Measurements from ENCODE around the gene ZSWIM2.
"Not testable (repeated sequence)": the region's sequence is repeated elsewhere in the genome, so short reads cannot be mapped to it uniquely, and the experiment has no call there.

ZSWIM2 gene, protein sequence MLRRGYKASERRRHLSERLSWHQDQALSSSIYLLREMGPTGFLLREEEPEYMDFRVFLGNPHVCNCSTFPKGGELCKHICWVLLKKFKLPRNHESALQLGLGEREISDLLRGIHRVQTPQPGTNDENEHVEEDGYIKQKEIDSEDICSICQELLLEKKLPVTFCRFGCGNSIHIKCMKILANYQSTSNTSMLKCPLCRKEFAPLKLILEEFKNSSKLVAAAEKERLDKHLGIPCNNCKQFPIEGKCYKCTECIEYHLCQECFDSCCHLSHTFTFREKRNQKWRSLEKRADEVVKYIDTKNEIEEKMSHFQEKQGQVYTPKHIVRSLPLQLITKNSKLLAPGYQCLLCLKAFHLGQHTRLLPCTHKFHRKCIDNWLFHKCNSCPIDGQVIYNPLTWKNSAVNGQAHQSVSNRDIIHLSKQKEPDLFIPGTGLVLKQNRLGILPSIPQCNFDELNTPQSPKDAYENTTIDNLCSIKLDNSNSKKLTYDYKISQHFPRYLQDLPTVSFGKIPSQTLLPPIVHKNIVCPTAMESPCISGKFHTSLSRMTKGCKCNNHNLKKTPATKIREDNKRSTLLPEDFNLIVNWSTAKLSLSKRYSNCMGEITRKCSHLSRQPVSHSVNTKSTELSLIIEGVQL

GRCh38 chr2:186848873-186849578 is at the start of gene ZSWIM2:
Gene ZSWIM2, minus strand, starts transcription at chr2:186849170. Its CDS starts 40 bp downstream, at chr2:186849130.
- in situ Hi-C loops (cut with HindIII; ENCODE audit: low pct_unique_long_range_greater_than_20kb, low sequenced_read_pairs), result no loop called here
- no peak for DNase-seq (ENCODE audit: low read depth in 1 of 2, low spot score in 1 of 2)
- no peak for TF ChIP-seq JUND (IDR thresholded peaks at IDR 0.05; ENCODE audit: low read depth)

DNA sequence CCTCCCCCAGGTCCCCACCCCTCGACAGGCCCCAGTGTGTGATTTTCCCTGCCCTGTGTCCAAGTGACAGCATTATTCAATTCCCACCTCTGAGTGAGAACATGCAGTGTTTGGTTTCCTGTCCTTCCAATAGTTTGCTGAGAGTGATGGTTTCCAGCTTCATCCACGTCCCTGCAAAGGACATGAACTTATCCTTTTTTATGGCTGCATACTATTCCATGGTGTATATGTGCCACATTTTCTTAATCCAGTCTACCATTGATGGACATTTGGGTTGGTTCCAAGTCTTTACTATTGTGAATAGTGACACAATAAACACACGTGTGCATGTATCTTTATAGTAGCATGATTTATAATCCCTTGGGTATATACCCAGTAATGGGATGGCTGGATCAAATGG is 47.2 kb upstream of the ZSWIM2 start:
- DNase-seq (ENCODE audit: low read depth in 1 of 2, low spot score in 1 of 2); in situ Hi-C loops (cut with HindIII; ENCODE audit: low pct_unique_long_range_greater_than_20kb, low sequenced_read_pairs): not testable (repeated sequence)

- no peak for TF ChIP-seq JUND (IDR thresholded peaks at IDR 0.05; ENCODE audit: low read depth)
- peak in 1 of 2 experiments; percentile 54 for DNase-seq (ENCODE audit: low read depth in 1 of 2, low spot score in 1 of 2)
- in situ Hi-C loops (cut with HindIII; ENCODE audit: low pct_unique_long_range_greater_than_20kb, low sequenced_read_pairs), result no loop called here
Observed at GRCh38 chr2:186895451-186895850, 46.5 kb upstream of the ZSWIM2 start.

DNA sequence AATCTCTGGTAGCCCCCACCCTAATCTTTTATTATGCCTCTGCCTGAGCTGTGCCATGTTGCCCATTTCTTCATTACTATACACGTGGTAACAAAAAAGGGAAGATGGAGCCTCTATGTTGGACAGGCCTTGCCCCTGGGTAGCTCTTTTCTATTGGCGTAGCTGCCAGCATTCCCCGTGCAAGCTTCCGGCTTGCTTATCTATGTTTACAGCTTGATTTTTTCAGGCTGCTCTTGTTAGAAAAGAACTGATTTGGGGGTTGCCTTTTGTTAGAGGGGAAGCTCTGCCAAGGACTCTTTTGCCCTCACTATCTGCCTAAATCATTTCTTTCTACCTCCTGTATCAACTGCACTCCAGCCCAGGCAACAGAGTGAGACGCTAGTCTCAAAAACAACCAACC is 45.5 kb upstream of the ZSWIM2 start:
- TF ChIP-seq JUND (IDR thresholded peaks at IDR 0.05; ENCODE audit: low read depth), result no peak
- in situ Hi-C loops (cut with HindIII; ENCODE audit: low pct_unique_long_range_greater_than_20kb, low sequenced_read_pairs), result no loop called here
- DNase-seq (ENCODE audit: low read depth in 1 of 2, low spot score in 1 of 2), result no peak

DNA sequence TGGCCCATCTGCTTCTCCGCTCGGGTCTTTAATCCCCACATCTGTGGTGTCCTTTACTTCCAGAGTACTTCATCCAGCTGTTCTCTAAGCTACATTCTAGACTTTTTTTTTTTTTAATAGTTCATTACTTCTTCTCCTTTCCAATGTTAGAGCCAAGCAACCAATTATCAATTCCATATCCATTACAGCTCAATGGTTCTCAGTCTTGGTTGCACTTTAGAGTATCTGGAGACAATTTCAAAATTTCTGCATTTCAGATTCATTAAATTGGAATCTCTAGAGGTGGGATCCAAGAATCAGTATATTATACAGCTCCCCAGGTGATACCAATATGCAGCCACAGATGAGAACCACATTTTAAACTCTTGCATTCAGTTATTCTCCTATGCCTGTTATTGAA is 43.9 kb upstream of the ZSWIM2 start:
- in situ Hi-C loops (cut with HindIII; ENCODE audit: low pct_unique_long_range_greater_than_20kb, low sequenced_read_pairs), result no loop called here
- TF ChIP-seq JUND (IDR thresholded peaks at IDR 0.05; ENCODE audit: low read depth), result no peak
- no peak for DNase-seq (ENCODE audit: low read depth in 1 of 2, low spot score in 1 of 2)

- in situ Hi-C loops (cut with HindIII; ENCODE audit: low pct_unique_long_range_greater_than_20kb, low sequenced_read_pairs), result no loop called here
- DNase-seq (ENCODE audit: low read depth in 1 of 2, low spot score in 1 of 2), result no peak
- no peak for TF ChIP-seq JUND (IDR thresholded peaks at IDR 0.05; ENCODE audit: low read depth)
Observed at GRCh38 chr2:186891185-186891621, 42.2 kb upstream of the ZSWIM2 start.

DNA sequence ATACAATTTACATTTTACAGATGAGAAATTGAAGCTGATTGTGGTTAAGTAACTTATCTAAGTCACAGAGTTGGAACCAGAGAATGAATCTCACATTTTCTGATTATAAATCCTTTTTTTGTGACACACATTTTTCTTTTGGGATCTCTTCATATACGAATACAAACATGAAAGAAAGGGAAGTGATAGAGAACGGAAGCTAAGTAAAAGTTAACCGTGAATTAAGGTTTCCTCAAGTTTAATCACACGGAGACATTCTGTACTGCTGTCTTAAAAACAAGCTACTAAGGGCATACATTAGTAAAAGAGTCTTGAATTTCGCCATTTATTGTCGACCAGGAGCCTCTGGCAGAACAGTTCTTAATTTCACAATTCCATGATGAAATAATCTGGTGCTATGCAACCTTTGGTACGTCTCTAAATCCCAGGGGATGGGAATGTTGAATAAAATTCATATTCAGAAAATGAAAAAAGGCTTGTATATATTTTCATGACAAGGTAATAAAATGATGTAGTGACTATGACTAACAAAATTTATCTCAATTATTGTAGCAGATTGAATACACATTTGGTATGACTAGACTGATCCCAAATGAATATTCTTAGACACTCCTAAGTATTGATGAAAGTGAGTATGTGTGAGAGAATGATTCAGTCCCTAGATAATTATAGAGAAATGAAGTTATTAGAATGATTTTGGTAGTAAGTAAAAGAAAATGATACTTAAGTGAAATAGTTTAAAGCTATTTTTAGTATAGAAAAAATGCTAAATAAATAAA is 40.3 kb upstream of the ZSWIM2 start:
- in situ Hi-C loops (cut with HindIII; ENCODE audit: low pct_unique_long_range_greater_than_20kb, low sequenced_read_pairs), result no loop called here
- DNase-seq (ENCODE audit: low read depth in 1 of 2, low spot score in 1 of 2), result no peak
- TF ChIP-seq JUND (IDR thresholded peaks at IDR 0.05; ENCODE audit: low read depth), result no peak

DNA sequence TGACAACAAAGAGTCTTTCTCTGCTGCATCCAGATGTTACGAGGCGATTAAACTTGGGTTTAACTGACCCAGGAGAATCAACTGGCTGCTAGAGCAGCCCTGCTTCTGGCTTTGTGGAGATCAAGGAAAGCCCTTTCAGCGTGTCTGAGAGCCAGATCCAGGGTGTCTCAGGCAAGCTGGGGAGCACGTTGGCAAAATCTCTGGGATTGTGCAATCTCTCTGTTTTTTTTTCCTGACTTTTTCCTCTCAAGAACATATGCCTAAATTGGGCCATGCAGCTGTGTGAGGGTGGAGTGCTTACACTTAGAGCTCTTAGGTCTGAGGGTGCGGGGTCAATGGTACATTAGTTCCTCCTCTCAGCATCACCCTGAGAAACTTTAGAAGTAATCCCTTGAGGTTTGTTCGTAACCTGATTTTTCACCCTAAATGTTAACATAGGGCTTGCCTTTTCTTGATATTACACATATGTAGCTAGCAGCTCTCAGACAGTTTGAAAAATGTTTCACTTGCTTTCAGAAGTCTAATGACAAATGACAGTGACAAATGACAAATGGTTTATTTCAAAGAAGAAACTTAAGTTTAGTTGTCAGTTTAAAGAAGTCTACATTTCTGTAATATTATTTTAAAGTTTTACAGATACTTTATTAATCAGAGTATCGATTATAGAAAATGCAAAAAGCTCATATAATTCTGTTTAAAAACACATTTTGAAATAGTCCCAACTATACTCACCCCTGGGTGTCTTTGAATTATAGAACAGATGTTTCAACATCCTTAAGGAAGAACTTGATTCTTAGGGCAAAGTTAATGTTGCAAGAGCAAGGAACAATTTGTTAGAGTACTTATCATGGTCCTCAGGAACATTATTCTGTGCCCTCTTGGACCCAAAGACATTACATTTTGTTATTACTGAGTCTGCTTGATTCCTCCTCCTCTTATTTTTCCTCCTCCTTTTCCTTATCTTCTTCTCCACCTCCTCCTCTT is 38.4 kb upstream of the ZSWIM2 start:
- in situ Hi-C loops (cut with HindIII; ENCODE audit: low pct_unique_long_range_greater_than_20kb, low sequenced_read_pairs), result no loop called here
- DNase-seq (ENCODE audit: low read depth in 1 of 2, low spot score in 1 of 2), result no peak
- no peak for TF ChIP-seq JUND (IDR thresholded peaks at IDR 0.05; ENCODE audit: low read depth)

GRCh38 chr2:186884587-186884986 is 35.6 kb upstream of the ZSWIM2 start:
- no peak for DNase-seq (ENCODE audit: low read depth in 1 of 2, low spot score in 1 of 2)
- in situ Hi-C loops (cut with HindIII; ENCODE audit: low pct_unique_long_range_greater_than_20kb, low sequenced_read_pairs), result no loop called here
- TF ChIP-seq JUND (IDR thresholded peaks at IDR 0.05; ENCODE audit: low read depth), result no peak

- in situ Hi-C loops (cut with HindIII; ENCODE audit: low pct_unique_long_range_greater_than_20kb, low sequenced_read_pairs), result no loop called here
- TF ChIP-seq JUND (IDR thresholded peaks at IDR 0.05; ENCODE audit: low read depth), result no peak
- no peak for DNase-seq (ENCODE audit: low read depth in 1 of 2, low spot score in 1 of 2)
Observed at GRCh38 chr2:186883666-186884065, 34.7 kb upstream of the ZSWIM2 start.

DNA sequence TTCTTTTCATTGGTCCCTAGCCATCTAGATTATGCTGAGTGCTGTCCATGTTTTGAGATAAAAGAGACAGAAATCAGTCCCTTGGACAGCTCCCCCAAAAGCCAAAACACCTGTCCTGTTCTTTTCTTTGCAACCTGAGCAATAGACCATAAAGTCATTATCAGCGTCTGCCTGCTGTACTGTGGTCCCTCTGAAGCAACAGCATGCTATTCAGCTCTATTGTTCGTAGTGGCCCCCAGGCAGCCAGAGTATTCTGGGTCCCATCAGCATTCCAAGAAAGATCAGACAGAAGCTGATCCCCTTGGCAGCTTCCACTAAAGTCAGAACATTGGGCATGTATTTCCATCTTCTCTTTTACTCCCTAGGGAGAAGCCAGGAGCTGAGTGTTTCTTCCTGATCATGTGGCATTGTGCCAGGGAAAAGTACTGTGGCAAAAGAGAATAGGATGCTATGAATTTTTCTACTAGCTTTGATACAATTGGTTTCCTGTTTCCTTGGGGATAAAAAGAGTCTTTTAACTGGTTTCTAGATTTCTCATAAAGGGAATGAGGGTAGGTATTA is 33.6 kb upstream of the ZSWIM2 start:
- in situ Hi-C loops (cut with HindIII; ENCODE audit: low pct_unique_long_range_greater_than_20kb, low sequenced_read_pairs), result no loop called here
- no peak for TF ChIP-seq JUND (IDR thresholded peaks at IDR 0.05; ENCODE audit: low read depth)
- DNase-seq (ENCODE audit: low read depth in 1 of 2, low spot score in 1 of 2), result no peak
